Measurements from ENCODE around the gene AMDHD1.

GRCh38 chr12:95970905-95971304 is 27.8 kb downstream of the AMDHD1 start:
- TF ChIP-seq CTCF (IDR thresholded peaks at IDR 0.05) (no peak), POLR2A (IDR thresholded peaks at IDR 0.05) (no peak), EP300 (IDR thresholded peaks at IDR 0.05) (no peak), POLR2AphosphoS5 (IDR thresholded peaks at IDR 0.05) (no peak)
